ENCODE data around the gene STK32C. TPM values are rescaled to one million over a fixed set of nuclear protein-coding genes. Genes with fewer than 3 reads are reported as not detected.

The STK32C gene
- total and polyA plus RNA-seq, 2 of the 4 experiments (the other 2 are of a cell fraction), result 5.0 to 8.3 TPM

- Histone ChIP-seq H2AK5ac (ENCODE audit: low read depth, low read length) (no peak overlapping the region), H3K23ac (ENCODE audit: low read depth, low read length) (no peak overlapping the region), H3K9ac (ENCODE audit: low read depth, low read length) (no peak overlapping the region), H2AK9ac (replicated peaks; ENCODE audit: low read depth, low read length, poor library complexity) (no peak overlapping the region), H3K4me2 (ENCODE audit: low read depth, low read length) (no peak overlapping the region), H4K91ac (ENCODE audit: insufficient read depth, low read depth, low read length) (no peak overlapping the region), H3K9me3 (ENCODE audit: control insufficient read depth, insufficient read depth, low read length) (peaks cover 2% of the 10 kb centered on the region), H2BK20ac (ENCODE audit: low read depth, low read length) (no peak overlapping the region), H3K4ac (ENCODE audit: low read depth, low read length) (no peak overlapping the region), H3K9me1 (ENCODE audit: insufficient read depth, low read length) (no peaks in the 10 kb centered on the region), H4K8ac (ENCODE audit: low read depth in 2 of 2, low read length in 2 of 2) (no peak overlapping the region), H4K20me1 (ENCODE audit: insufficient read depth, low read length) (no peaks in the 10 kb centered on the region), H2BK15ac (ENCODE audit: low read depth, low read length) (no peak overlapping the region), H3K4me3 (ENCODE audit: insufficient read depth, low read depth, low read length) (no peak overlapping the region), H4K5ac (ENCODE audit: low read depth, low read length) (no peak overlapping the region), H2AFZ (replicated peaks; ENCODE audit: low read length, poor library complexity) (no peak overlapping the region), H3K27me3 (ENCODE audit: control insufficient read depth, insufficient read depth, low read length) (peaks cover 7% of the 10 kb centered on the region), H3K4me1 (ENCODE audit: control insufficient read depth, insufficient read depth, low read length) (no peaks in the 10 kb centered on the region), H2BK5ac (ENCODE audit: low read depth, low read length, poor library complexity, severe bottlenecking) (no peak overlapping the region), H2BK120ac (ENCODE audit: low read depth, low read length) (no peak overlapping the region), H3K18ac (ENCODE audit: low read depth, low read length) (no peak overlapping the region), H3K79me1 (ENCODE audit: low read depth in 1 of 2, low read length in 2 of 2) (no peaks in the 10 kb centered on the region), H3K27ac (ENCODE audit: insufficient read depth, low read length) (no peak overlapping the region), H3K56ac (ENCODE audit: extremely low read depth, insufficient read depth, low read length) (no peak overlapping the region), H3K14ac (replicated peaks; ENCODE audit: low read depth, low read length) (no peak overlapping the region), H3K36me3 (ENCODE audit: control insufficient read depth, insufficient read depth, low read length) (no peaks in the 10 kb centered on the region)
- ATAC-seq (ENCODE audit: low read depth), result no peak
- no CpG with 5 or more reads among the region's 6 CpGs for WGBS, 2 experiments (ENCODE audit: extremely low coverage in 2 of 2, insufficient read length in 1 of 2)
- TF ChIP-seq NFE2L2 (IDR thresholded peaks at IDR 0.05; ENCODE audit: low read depth, low read length) (no peak), CEBPB (IDR thresholded peaks at IDR 0.05; ENCODE audit: low read depth, low read length) (no peak), FOS (IDR thresholded peaks at IDR 0.05; ENCODE audit: low read depth, low read length) (no peak), MAFK (IDR thresholded peaks at IDR 0.05; ENCODE audit: low read depth, low read length) (no peak), SMC3 (IDR thresholded peaks at IDR 0.05; ENCODE audit: low read depth, low read length) (no peak), CHD1 (IDR thresholded peaks at IDR 0.05; ENCODE audit: low read depth, low read length) (no peak), RAD21 (IDR thresholded peaks at IDR 0.05; ENCODE audit: low read length) (no peak), RCOR1 (IDR thresholded peaks at IDR 0.05; ENCODE audit: insufficient replicate concordance, low read length) (no peak), RFX5 (IDR thresholded peaks at IDR 0.05; ENCODE audit: low read depth, low read length) (no peak), MAZ (IDR thresholded peaks at IDR 0.05; ENCODE audit: borderline replicate concordance, low read depth, low read length) (no peak), USF2 (IDR thresholded peaks at IDR 0.05; ENCODE audit: low read depth, low read length) (no peak), MXI1 (IDR thresholded peaks at IDR 0.05; ENCODE audit: borderline replicate concordance, low read depth, low read length) (no peak), BHLHE40 (IDR thresholded peaks at IDR 0.05; ENCODE audit: low read depth, low read length) (no peak), POLR2A (IDR thresholded peaks at IDR 0.05; ENCODE audit: low read depth, low read length) (no peak)
- TF ChIP-seq, protein P1, sequence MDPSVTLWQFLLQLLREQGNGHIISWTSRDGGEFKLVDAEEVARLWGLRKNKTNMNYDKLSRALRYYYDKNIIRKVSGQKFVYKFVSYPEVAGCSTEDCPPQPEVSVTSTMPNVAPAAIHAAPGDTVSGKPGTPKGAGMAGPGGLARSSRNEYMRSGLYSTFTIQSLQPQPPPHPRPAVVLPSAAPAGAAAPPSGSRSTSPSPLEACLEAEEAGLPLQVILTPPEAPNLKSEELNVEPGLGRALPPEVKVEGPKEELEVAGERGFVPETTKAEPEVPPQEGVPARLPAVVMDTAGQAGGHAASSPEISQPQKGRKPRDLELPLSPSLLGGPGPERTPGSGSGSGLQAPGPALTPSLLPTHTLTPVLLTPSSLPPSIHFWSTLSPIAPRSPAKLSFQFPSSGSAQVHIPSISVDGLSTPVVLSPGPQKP (IDR thresholded peaks at IDR 0.05; ENCODE audit: borderline replicate concordance, low read depth, low read length), result no peak
- TF ChIP-seq, protein P2, sequence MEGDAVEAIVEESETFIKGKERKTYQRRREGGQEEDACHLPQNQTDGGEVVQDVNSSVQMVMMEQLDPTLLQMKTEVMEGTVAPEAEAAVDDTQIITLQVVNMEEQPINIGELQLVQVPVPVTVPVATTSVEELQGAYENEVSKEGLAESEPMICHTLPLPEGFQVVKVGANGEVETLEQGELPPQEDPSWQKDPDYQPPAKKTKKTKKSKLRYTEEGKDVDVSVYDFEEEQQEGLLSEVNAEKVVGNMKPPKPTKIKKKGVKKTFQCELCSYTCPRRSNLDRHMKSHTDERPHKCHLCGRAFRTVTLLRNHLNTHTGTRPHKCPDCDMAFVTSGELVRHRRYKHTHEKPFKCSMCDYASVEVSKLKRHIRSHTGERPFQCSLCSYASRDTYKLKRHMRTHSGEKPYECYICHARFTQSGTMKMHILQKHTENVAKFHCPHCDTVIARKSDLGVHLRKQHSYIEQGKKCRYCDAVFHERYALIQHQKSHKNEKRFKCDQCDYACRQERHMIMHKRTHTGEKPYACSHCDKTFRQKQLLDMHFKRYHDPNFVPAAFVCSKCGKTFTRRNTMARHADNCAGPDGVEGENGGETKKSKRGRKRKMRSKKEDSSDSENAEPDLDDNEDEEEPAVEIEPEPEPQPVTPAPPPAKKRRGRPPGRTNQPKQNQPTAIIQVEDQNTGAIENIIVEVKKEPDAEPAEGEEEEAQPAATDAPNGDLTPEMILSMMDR (conservative IDR thresholded peaks at IDR 0.05; ENCODE audit: low read depth, low read length), result no peak
- dilution Hi-C loops (cut with HindIII; ENCODE audit: low sequenced_read_pairs, unreplicated experiment), result no loop called here
- intact Hi-C loops (cut with micrococcal nuclease), result no loop called here
- no TSS peak for BruUV-seq (replicated peaks)
- POLR2A ChIA-PET (ENCODE audit: unreplicated experiment), result no interaction called here
- in situ Hi-C loops (cut with MboI; ENCODE audit: low sequenced_read_pairs), result no loop called here
- CTCF ChIA-PET, result no interaction called here
- no peak for DNase-seq
These were observed 17.1 kb downstream of the STK32C start for GRCh38 chr10:132290631-132291030.
